Natural killer cell treated with Interleukin-12 subunit alpha and Interleukin-12 subunit beta and Interleukin-15 and Interleukin-18, amount 100 ng/mL, for 72 hours (primary cell): ENCODE data around the gene ERMN. TPM values are rescaled to one million over a fixed set of nuclear protein-coding genes. Genes with fewer than 3 reads are reported as not detected.
A peak's percentile ranks its signal among the peaks of the same experiment; 100 is the strongest.
"Not testable (repeated sequence)": the region's sequence is repeated elsewhere in the genome, so short reads cannot be mapped to it uniquely, and the experiment has no call there.

Experiments used
- ATAC-seq, 2 donors: fragments of 150-1000 bp; cut with Tn5 transposase in 1 of 2; sonication (Bioruptor Pico), chemical (Tn5 transposase) in 1 of 2; 2 replicates each; pipeline ENCODE4 v1.10.0; 2021
- DNase-seq: peaks from one replicate; pipeline ENCODE4 v3.0.0; 2022; ENCODE audit warnings: low spot score
- H3K27ac Mint-ChIP-seq, 2 donors: 1 replicate in 1 of 2; 2 replicates in 1 of 2; pipeline ENCODE4 v1.8.0; 2022; ENCODE audit warnings: mixed read lengths in 2 of 2, mild to moderate bottlenecking in 1 of 2, moderate library complexity in 1 of 2
- H3K27me3 Mint-ChIP-seq, 2 donors: 1 replicate in 1 of 2; 2 replicates in 1 of 2; pipeline ENCODE4 v1.8.0; 2022; ENCODE audit warnings: mixed read lengths in 2 of 2
- H3K36me3 Mint-ChIP-seq: one replicate; pipeline ENCODE4 v1.8.0; 2022; ENCODE audit warnings: mixed read lengths
- H3K4me1 Mint-ChIP-seq, 2 donors: 1 replicate in 1 of 2; 2 replicates in 1 of 2; pipeline ENCODE4 v1.8.0; 2022; ENCODE audit warnings: low read depth in 2 of 2, mixed read lengths in 2 of 2, mild to moderate bottlenecking in 1 of 2
- H3K4me3 Mint-ChIP-seq: one replicate; pipeline ENCODE4 v1.8.0; 2022; ENCODE audit warnings: mixed read lengths
- H3K9me3 Mint-ChIP-seq: 2 replicates; pipeline ENCODE4 v1.8.0; 2022; ENCODE audit warnings: mixed read lengths
- total RNA-seq, 2 donors: library from RNA; stranded (reverse); gene quantifications; one replicate each; pipeline ENCODE4 v1.2.3, GENCODE V29; 2022

The ERMN gene
- total RNA-seq, 2 donors from 2014 or later, result 7.4 to 8.8 TPM

DNA sequence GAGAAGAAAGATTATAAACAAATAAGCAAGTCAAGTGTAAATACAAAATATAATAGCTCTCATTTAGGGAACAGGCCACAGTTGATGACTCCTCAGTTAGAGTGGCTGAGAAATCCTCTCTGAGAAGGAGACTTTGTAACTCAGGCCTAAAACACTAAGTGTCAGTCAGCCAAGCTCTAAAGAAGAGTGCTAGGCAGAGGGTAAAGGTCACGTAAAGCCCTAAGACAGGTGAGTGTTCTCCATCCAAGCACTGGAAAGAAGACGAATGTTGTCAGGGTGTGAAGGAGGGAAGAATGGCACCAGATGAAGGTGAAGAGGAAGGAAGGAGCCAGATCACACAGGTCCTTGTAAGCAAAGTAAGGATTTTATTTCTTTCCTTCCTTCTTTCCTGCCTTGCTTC lies 24.3 kb downstream of the ERMN start:
- Mint-ChIP-seq H3K27me3 (peaks cover 6 to 15% of the 10 kb centered on the region in 2 donors), H3K36me3 (no peaks in the 10 kb centered on the region), H3K4me3 (peak overlapping the region; percentile 16), H3K9me3 (no peaks in the 10 kb centered on the region), H3K27ac (peak overlapping the region in 1 of 2 donors; percentile 84), H3K4me1 (peaks cover 21 to 28% of the 10 kb centered on the region in 2 donors)
- DNase-seq, result no peak
- no peak for ATAC-seq

DNA sequence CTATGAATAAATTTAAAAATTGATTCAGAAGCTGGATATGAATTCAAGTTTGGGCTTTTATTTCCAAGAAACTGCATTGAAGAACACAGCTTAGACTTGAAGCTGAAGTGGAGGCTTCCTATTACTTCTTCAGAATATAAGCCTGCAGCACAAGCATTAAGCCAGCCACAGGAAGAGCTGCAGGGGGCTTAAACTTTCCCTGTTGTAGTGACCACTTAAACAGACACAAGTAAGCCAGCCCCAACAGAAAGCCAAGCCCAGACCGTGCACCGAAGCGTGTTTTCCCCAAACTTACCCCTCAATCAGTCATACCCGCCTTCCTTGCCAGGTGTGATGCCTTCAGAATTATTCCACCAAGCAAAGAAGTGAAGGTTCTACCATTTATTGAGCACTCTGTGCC lies 28.7 kb downstream of the ERMN start:
- DNase-seq (no peak), ATAC-seq (no peak)
- H3K27me3 Mint-ChIP-seq, result peaks cover 6 to 15% of the 10 kb centered on the region in 2 donors
- no peak overlapping the region for H3K27ac Mint-ChIP-seq
- H3K4me1 Mint-ChIP-seq, result peaks cover 4 to 13% of the 10 kb centered on the region in 2 donors
- H3K9me3 Mint-ChIP-seq, result no peaks in the 10 kb centered on the region
- H3K4me3 Mint-ChIP-seq, result no peak overlapping the region
- no peaks in the 10 kb centered on the region for H3K36me3 Mint-ChIP-seq

DNA sequence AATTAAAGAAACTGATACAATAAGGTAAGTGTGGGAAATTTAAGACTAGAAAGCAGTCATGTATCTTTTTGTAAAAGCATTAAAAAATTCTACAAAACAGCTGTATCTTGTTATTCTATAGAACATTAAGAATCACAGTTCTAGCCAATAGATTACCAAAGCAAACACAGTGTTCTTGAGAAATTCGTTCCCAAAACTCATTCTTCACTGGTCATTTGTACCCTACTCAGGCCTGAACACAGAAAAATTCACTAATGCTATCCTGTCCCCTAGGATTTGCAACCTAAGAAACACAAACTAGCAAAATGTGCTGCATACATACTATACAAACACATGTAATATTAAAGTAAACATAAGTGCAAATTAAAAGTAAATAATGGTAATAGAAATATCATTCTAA lies 29.1 kb downstream of the ERMN start:
- Mint-ChIP-seq H3K4me1 (peaks cover 2 to 10% of the 10 kb centered on the region in 2 donors), H3K9me3 (no peaks in the 10 kb centered on the region), H3K27me3 (peaks cover 6 to 13% of the 10 kb centered on the region in 2 donors), H3K27ac (no peak overlapping the region), H3K36me3 (no peaks in the 10 kb centered on the region), H3K4me3 (no peak overlapping the region)
- ATAC-seq, result no peak
- no peak for DNase-seq

DNA sequence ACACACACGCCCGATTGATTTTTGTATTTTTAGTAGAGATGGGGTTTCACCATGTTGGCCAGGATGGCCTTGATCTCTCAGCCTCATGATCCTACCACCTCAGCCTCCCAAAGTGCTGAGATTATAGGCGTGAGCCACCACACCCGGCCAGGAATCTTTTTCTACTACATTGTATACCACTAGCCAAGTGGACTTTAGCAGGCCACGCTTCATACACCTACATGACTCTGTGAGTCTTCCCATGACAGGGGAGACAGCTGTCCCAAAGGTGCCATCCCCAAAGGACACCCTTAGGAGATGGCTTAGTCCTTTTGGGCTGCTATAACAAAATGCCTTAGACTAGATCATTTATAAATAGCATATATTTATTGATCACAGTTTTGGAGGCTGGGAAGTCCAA lies 32.8 kb downstream of the ERMN start:
- peak in 1 of 2 donors; percentile 52 for ATAC-seq
- H3K36me3 Mint-ChIP-seq, result no peaks in the 10 kb centered on the region

DNA sequence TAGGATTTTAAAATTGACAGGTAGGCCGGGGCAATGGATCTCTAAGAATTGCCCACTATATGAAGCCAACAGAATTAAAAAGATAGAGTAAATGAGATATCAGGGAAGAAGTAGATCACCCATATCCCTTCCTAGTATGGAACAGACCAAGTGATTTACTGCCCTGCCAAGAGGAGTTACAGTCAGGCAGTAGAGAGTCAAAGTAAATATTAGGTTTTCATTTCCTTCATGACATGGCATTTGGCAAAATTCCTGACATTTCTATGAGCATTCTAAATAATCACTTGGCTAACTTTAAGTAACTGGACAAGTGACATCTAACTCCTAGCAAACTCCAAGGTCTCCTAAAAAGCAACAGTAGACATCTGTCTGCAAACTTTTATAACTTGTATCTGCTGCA lies 34.6 kb downstream of the ERMN start:
- Mint-ChIP-seq H3K4me1 (peaks cover 0 to 4% of the 10 kb centered on the region in 2 donors), H3K36me3 (no peaks in the 10 kb centered on the region), H3K9me3 (no peaks in the 10 kb centered on the region), H3K27ac (no peak overlapping the region), H3K4me3 (no peak overlapping the region), H3K27me3 (peaks cover 5 to 8% of the 10 kb centered on the region in 2 donors)
- no peak for ATAC-seq
- no peak for DNase-seq

More for the DNA sequence above, 32.8 kb downstream of the ERMN start:
- H3K4me3 Mint-ChIP-seq, result no peak overlapping the region
- no peak for DNase-seq
- no peak overlapping the region for H3K27ac Mint-ChIP-seq
- H3K4me1 Mint-ChIP-seq, result peaks cover 0 to 4% of the 10 kb centered on the region in 2 donors
- H3K27me3 Mint-ChIP-seq, result peaks cover 3 to 7% of the 10 kb centered on the region in 2 donors
- no peaks in the 10 kb centered on the region for H3K9me3 Mint-ChIP-seq

DNA sequence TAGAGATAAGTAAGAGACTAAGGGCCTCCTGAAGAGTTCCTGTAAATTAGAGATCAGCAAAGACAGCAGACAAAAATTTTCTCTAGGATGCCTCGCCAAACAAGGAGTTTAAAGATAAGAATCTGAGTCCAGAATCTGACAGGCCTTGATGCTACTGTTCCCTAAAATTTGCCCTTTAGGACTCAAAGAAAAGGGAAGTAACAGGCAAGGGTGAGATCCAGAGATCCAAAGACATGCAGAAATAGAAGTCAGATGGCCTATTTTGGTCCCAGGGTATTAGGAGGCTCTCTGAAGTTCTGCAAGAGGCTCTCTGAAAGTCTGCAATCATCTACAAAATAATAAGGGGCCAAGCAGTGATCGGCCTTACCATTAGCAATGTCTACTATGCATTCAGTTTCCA lies 35.1 kb downstream of the ERMN start:
- Mint-ChIP-seq H3K4me3 (no peak overlapping the region), H3K9me3 (no peaks in the 10 kb centered on the region), H3K27ac (no peak overlapping the region), H3K36me3 (no peaks in the 10 kb centered on the region), H3K4me1 (peaks cover 0 to 4% of the 10 kb centered on the region in 2 donors), H3K27me3 (peaks cover 5 to 8% of the 10 kb centered on the region in 2 donors)
- DNase-seq (no peak), ATAC-seq (no peak)

DNA sequence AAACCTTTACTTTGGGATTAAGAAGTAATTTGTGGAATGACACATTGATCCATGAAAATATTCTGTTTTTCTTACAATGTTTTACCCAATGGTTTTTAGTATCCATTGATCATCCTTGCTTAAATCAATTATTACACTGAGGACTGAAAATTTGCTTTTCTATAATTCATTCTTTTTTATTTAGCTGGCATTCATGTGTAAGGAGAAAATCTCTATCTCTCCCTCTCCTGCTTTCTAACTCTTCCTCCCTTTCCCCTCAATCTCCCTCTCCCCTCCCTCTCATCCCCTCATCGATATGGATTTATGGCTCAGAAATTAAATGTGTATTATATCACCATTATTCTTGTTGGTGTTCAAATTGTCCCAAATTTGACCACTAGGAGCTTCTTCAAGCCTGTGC lies 38.5 kb downstream of the ERMN start:
- H3K27me3 Mint-ChIP-seq, result peaks cover 5 to 8% of the 10 kb centered on the region in 2 donors
- no peaks in the 10 kb centered on the region for H3K36me3 Mint-ChIP-seq
- ATAC-seq (no peak), DNase-seq (no peak)
- no peak overlapping the region for H3K4me3 Mint-ChIP-seq
- H3K27ac Mint-ChIP-seq, result no peak overlapping the region
- no peaks in the 10 kb centered on the region for H3K4me1 Mint-ChIP-seq
- no peaks in the 10 kb centered on the region for H3K9me3 Mint-ChIP-seq

DNA sequence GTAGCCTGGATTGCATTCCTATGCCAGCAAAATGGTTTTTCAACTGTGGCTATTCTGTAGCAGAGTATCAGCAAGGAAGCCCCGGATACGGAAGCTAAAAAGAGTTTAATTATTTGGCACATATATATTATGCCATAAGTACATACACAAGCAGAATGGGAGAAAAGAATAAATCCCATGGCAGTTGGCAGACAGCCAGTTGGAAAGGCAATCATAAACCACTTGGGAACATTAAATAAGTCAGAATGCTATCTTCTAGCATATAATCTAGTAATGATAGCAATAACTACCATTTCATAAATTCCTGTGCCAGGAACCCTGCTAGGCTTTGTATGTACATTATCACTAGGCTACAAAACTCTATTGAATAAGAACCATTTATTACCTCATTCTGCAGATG lies 42.2 kb downstream of the ERMN start:
- Mint-ChIP-seq H3K4me1 (no peaks in the 10 kb centered on the region), H3K9me3 (no peaks in the 10 kb centered on the region), H3K36me3 (no peaks in the 10 kb centered on the region), H3K27me3 (peaks cover 12 to 19% of the 10 kb centered on the region in 2 donors), H3K4me3 (no peak overlapping the region), H3K27ac (no peak overlapping the region)
- ATAC-seq, result no peak
- DNase-seq, result no peak

DNA sequence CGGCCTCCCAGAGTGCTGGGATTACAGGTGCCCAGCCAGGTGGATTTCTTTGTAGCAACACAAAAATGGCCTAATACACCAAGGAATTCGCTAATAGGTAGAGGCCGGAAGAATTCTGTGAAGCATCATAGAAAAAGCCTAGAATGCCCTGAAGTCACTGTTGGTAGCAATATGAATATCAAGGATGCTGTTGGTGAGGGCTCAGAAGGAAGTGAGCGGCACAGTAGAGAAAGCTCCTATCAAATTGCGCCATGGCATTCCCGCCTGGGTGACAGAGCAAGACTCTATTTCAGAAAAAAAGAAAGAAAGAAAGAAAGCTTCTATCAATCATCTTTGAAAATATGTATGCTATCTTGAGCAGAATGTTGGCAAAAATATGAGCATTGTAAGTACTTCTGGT lies 44.3 kb downstream of the ERMN start:
- peaks cover 21 to 29% of the 10 kb centered on the region in 2 donors for H3K27me3 Mint-ChIP-seq
- H3K27ac Mint-ChIP-seq, result no peak overlapping the region
- H3K4me3 Mint-ChIP-seq, result no peak overlapping the region
- H3K4me1 Mint-ChIP-seq, result no peaks in the 10 kb centered on the region
- DNase-seq (no peak), ATAC-seq (no peak)
- H3K36me3 Mint-ChIP-seq, result no peaks in the 10 kb centered on the region
- H3K9me3 Mint-ChIP-seq, result no peaks in the 10 kb centered on the region

DNA sequence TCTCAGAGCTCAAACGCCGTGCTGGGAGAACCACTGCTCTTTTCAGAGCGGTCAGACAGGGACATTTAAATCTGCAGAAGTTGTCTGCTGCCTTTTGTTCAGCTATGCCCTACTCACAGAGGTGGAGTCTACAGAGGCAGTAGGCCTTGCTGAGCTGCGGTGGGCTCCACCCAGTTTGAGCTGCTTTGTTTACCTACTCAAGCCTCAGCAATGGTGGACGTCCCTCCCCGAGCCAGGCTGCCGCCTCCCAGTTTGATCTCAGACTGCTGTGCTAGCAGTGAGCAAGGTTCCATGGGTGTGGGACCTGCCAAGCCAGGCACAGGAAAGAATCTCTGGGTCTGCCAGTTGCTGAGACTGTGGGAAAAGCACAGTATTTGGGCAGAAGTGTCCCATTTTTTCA lies 46.3 kb downstream of the ERMN start:
- H3K27me3 Mint-ChIP-seq, result peaks cover 21 to 29% of the 10 kb centered on the region in 2 donors
- not testable (repeated sequence) for H3K27ac Mint-ChIP-seq, H3K36me3 Mint-ChIP-seq, DNase-seq, H3K4me1 Mint-ChIP-seq, ATAC-seq, H3K4me3 Mint-ChIP-seq, H3K9me3 Mint-ChIP-seq

DNA sequence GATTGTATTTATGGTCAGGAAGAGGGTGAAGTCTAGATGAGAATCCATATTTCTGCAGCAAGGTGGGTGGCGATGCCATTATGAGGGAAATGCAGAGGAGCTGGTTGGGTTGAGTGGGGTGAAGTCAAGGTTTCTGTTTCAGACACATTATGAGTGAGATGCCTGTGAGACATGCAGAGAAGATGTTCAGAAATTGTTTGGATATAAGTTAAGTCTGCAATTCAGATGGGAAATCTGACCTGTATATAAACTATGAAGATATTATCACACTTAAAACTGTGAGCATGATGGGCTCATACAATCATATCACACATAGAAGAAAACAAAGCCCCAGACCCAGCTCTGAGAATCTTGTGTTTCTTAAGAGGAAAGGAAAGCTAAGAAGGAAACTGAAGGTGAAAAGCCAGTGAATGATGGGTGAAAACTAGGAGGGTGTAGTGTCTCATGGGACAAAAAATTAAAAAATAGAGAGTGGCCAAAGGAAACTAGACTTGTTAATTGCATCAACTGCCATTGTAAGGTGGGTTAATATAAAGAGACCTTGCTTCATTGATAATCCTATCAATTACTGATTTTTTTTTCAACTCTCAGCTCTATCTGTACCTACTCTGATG lies 53.9 kb downstream of the ERMN start:
- Mint-ChIP-seq H3K27me3 (peaks cover 12 to 17% of the 10 kb centered on the region in 2 donors), H3K27ac (peak overlapping the region in 1 of 2 donors; percentile 0), H3K9me3 (no peaks in the 10 kb centered on the region), H3K36me3 (no peaks in the 10 kb centered on the region), H3K4me3 (no peak overlapping the region), H3K4me1 (peaks cover 0 to 7% of the 10 kb centered on the region in 2 donors)
- ATAC-seq, result peak; percentile 54 to 55
- DNase-seq, result no peak

DNA sequence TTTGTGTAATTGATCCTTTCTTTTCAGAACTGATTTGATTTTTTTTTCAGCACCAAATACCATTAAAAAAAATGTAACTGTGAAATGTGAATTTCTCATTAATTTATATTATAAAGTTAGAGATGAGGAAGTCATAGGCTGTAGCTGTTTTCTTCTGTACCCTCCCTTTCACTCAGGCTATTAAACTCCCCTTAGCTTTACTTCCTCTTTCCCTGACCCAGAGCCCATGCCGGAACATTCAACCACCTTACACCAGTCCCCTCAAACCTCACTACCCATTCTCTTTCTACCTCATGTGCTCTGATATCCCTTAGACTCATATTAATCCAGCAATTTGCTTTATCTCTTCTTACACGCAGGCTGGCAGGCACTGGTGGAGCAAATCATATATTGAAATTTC lies 55.7 kb downstream of the ERMN start:
- H3K27ac Mint-ChIP-seq, result no peak overlapping the region
- DNase-seq (no peak), ATAC-seq (no peak)
- peaks cover 8 to 16% of the 10 kb centered on the region in 2 donors for H3K27me3 Mint-ChIP-seq
- H3K9me3 Mint-ChIP-seq, result no peaks in the 10 kb centered on the region
- peaks cover 0 to 7% of the 10 kb centered on the region in 2 donors for H3K4me1 Mint-ChIP-seq
- no peak overlapping the region for H3K4me3 Mint-ChIP-seq
- H3K36me3 Mint-ChIP-seq, result no peaks in the 10 kb centered on the region

DNA sequence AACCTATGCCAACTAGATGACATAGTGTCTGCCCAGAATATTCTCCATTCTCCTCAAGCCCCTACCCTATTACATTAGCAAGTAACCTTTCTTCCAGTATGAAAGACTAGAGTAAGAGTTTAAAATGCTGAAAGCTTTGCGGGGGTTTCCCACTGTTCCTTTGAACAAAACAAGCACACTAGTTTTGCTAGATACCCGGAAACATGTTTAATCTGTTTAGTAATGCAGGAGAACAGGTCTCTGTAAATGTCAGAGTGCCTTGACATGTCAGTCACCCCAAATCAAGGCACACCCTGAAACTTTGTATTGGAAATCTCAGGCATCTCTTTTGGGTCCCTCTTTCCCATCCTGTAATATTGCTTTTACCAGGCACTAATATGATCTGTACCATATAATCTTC lies 56.6 kb downstream of the ERMN start:
- Mint-ChIP-seq H3K9me3 (no peaks in the 10 kb centered on the region), H3K4me1 (peaks cover 0 to 7% of the 10 kb centered on the region in 2 donors), H3K36me3 (no peaks in the 10 kb centered on the region), H3K4me3 (no peak overlapping the region), H3K27me3 (peaks cover 8 to 19% of the 10 kb centered on the region in 2 donors), H3K27ac (no peak overlapping the region)
- ATAC-seq (no peak), DNase-seq (no peak)
